Stomach (tissue), 9 donors: ENCODE measurements around the gene SKOR1. TPM values are rescaled to one million over a fixed set of nuclear protein-coding genes. Genes with fewer than 3 reads are reported as not detected.

Experiments
- DNase-seq, 2 donors: peaks; one replicate each; pipeline versions ENCODE4 v3.0.0 to v3.0.0-alpha.2; 2013 to 2019
- H3K27ac ChIP-seq, 5 donors: fragments of 200-600 bp in 4 of 5; sonication (generic) in 4 of 5; one replicate each; pipeline ENCODE4 v1.5.1; 2013 to 2019; ENCODE audit warnings: mild to moderate bottlenecking in 1 of 5, moderate library complexity in 1 of 5
- H3K27me3 ChIP-seq, 3 donors: fragments of 200-600 bp; sonication (generic); one replicate each; pipeline ENCODE4 v1.5.1; 2017 to 2019; ENCODE audit warnings: mixed run types in 1 of 3
- H3K36me3 ChIP-seq, 4 donors: fragments of 200-600 bp; sonication (generic); 1 replicate in 3 of 4; 2 replicates in 1 of 4; pipeline ENCODE4 v1.5.1; 2016 to 2019
- H3K4me1 ChIP-seq, 4 donors: fragments of 200-600 bp; sonication (generic); one replicate each; pipeline ENCODE4 v1.5.1; 2016 to 2019
- H3K4me3 ChIP-seq, 4 donors: fragments of 200-600 bp; sonication (generic) in 3 of 4; one replicate each; pipeline ENCODE4 v1.5.1; 2016 to 2019; ENCODE audit warnings: mild to moderate bottlenecking in 1 of 4
- H3K9me3 ChIP-seq, 4 donors: fragments of 200-600 bp; sonication (generic); one replicate each; pipeline ENCODE4 v1.5.1; 2016 to 2019
- CTCF ChIP-seq, 7 experiments: fragments of 450-650 bp in 4 of 7; fragments of 200-600 bp in 3 of 7; sonication (generic) in 3 of 7; IDR thresholded peaks; one replicate each; pipeline ENCODE4 v1.5.1; 2016 to 2019; ENCODE audit warnings: antibody characterized with exemption in 7 of 7, control low read depth in 2 of 7, mild to moderate bottlenecking in 1 of 7
- EP300 ChIP-seq: sonication (generic); formaldehyde crosslinking; IDR thresholded peaks from one replicate; pipeline ENCODE4 v1.6.1; 2017; ENCODE audit warnings: antibody characterized with exemption
- POLR2A ChIP-seq, 4 donors: fragments of 450-650 bp; IDR thresholded peaks; one replicate each; pipeline ENCODE4 v1.6.1; 2016; ENCODE audit warnings: antibody characterized with exemption in 4 of 4, control low read depth in 2 of 4, mild to moderate bottlenecking in 1 of 4, moderate library complexity in 1 of 4
- POLR2AphosphoS5 ChIP-seq, 3 donors: sonication (generic); formaldehyde crosslinking; IDR thresholded peaks; one replicate each; pipeline ENCODE4 v1.6.1; 2016; ENCODE audit warnings: antibody characterized with exemption in 3 of 3
- WGBS, 5 donors: extraction: QIAGEN DNeasy Blood & Tissue Kit in 3 of 5; methylation state at CpG; one replicate each; pipeline versions ENCODE4 v1.1.5 to v1.1.7; 2013 to 2018; 5-methylcytosine and 5-hydroxymethylcytosine counted together
- intact Hi-C: fragments of 100-400 bp; cut with DNase I; formaldehyde crosslinking; loops from one replicate; pipeline ENCODE4 v1.15.1; 2023; ENCODE audit warnings: low total_unique reads
- polyA plus RNA-seq, 3 donors: library from polyadenylated mRNA; stranded (reverse); fragments of 200-250 nt; gene quantifications; one replicate each; pipeline ENCODE4 v1.2.3, GENCODE V29; 2013
- total RNA-seq, 5 donors: library from RNA; depleted of rRNA; stranded (reverse); fragments of >200 nt; gene quantifications; one replicate each; pipeline versions ENCODE4 v1.1.0 to v1.2.3, GENCODE V29; 2014 to 2016
- donor health status: healthy with polysubstance abuse.
- donor health status: Bipolar disorder and iron deficiency.
- donor health status: healthy.

The SKOR1 gene
- total and polyA plus RNA-seq, 8 donors = 0.14 to 5.8 (median 0.69) TPM; not detected in 2

GRCh38 chr15:67824197-67824968, 926 bp upstream of the SKOR1 start:
- H3K27me3 ChIP-seq = peaks cover 86 to 100% (median 100%) of the 10 kb centered on the region in 3 donors
- no peaks in the 10 kb centered on the region for H3K36me3 ChIP-seq
- 7 to 12% (median 10%) methylated on average over 20 to 21 of the region's 21 CpGs for WGBS, 5 donors
- no peak for DNase-seq
- peaks cover 0 to 11% (median 0%) of the 10 kb centered on the region in 4 donors for H3K9me3 ChIP-seq
- intact Hi-C loops = no loop called here
- TF ChIP-seq EP300 = no peak
- TF ChIP-seq POLR2A (IDR thresholded peaks at IDR 0.05) = no peak
- no peak for TF ChIP-seq CTCF (IDR thresholded peaks at IDR 0.05)
- no peak for TF ChIP-seq POLR2AphosphoS5 (IDR thresholded peaks at IDR 0.05)
- H3K4me1 ChIP-seq = peaks cover 47 to 100% (median 83%) of the 10 kb centered on the region in 4 donors
- H3K27ac ChIP-seq = no peak overlapping the region
- H3K4me3 ChIP-seq = no peak overlapping the region

DNA sequence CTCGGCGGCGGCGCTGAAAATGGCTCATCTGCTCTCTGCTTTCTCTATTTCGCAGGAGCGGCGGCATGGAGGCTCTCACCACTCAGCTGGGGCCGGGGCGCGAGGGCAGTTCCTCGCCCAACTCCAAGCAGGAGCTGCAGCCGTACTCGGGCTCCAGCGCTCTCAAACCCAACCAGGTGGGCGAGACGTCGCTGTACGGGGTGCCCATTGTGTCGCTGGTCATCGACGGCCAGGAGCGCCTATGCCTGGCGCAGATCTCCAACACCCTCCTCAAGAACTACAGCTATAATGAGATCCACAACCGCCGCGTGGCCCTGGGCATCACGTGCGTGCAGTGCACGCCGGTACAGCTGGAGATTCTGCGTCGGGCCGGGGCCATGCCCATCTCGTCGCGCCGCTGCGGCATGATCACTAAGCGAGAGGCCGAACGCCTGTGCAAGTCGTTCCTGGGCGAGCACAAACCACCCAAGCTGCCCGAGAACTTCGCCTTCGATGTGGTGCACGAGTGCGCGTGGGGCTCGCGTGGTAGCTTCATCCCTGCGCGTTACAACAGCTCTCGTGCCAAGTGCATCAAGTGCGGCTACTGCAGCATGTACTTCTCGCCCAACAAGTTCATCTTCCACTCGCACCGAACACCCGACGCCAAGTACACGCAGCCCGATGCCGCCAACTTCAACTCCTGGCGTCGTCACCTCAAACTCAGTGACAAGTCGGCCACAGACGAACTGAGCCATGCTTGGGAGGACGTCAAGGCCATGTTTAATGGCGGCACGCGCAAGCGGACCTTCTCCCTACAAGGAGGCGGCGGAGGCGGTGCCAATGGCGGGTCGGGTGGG, 790 bp downstream of the SKOR1 start:
- no peak for TF ChIP-seq POLR2AphosphoS5 (IDR thresholded peaks at IDR 0.05)
- no peak for TF ChIP-seq EP300
- TF ChIP-seq CTCF (IDR thresholded peaks at IDR 0.05) = no peak
- no peak for TF ChIP-seq POLR2A (IDR thresholded peaks at IDR 0.05)

DNA sequence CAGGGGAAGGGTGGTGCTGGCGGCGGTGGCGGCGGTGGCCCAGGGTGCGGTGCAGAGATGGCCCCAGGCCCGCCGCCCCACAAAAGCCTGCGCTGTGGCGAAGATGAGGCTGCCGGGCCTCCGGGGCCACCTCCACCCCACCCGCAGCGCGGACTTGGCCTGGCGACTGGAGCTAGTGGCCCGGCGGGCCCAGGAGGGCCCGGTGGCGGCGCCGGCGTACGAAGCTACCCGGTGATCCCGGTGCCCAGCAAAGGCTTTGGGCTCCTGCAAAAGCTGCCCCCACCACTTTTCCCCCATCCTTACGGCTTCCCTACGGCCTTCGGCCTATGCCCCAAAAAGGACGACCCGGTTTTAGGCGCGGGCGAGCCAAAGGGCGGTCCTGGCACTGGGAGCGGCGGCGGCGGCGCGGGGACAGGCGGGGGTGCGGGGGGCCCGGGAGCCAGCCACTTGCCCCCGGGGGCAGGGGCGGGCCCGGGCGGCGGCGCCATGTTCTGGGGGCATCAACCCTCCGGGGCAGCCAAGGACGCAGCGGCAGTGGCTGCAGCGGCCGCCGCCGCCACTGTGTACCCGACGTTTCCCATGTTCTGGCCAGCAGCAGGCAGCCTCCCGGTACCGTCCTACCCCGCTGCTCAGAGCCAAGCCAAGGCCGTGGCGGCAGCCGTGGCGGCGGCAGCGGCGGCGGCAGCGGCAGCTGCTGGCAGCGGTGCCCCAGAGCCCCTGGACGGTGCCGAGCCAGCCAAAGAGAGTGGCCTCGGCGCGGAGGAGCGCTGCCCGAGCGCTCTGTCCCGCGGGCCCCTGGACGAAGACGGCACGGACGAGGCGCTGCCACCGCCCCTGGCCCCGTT, 1.6 kb downstream of the SKOR1 start:
- WGBS, 5 donors = 3 to 12% (median 6%) methylated on average over 30 to 87 of the region's 88 CpGs
- Histone ChIP-seq H3K27ac (no peak overlapping the region), H3K27me3 (peaks cover 89 to 100% (median 99%) of the 10 kb centered on the region in 3 donors), H3K36me3 (no peaks in the 10 kb centered on the region), H3K4me1 (peaks cover 49 to 84% (median 74%) of the 10 kb centered on the region in 4 donors), H3K4me3 (peak overlapping the region in 1 of 4 donors; percentile 33), H3K9me3 (peaks cover 0 to 11% (median 0%) of the 10 kb centered on the region in 4 donors)
- peak in 1 of 2 donors; percentile 32 for DNase-seq
- intact Hi-C loops = no loop called here
- TF ChIP-seq POLR2A (IDR thresholded peaks at IDR 0.05) (no peak), POLR2AphosphoS5 (IDR thresholded peaks at IDR 0.05) (no peak), CTCF (IDR thresholded peaks at IDR 0.05) (no peak), EP300 (no peak)

More for the DNA sequence above, 790 bp downstream of the SKOR1 start:
- Histone ChIP-seq H3K4me1 (peaks cover 49 to 91% (median 80%) of the 10 kb centered on the region in 4 donors), H3K27ac (no peak overlapping the region), H3K4me3 (peak overlapping the region in 2 of 4 donors; percentile 26 to 41), H3K36me3 (no peaks in the 10 kb centered on the region), H3K9me3 (peaks cover 0 to 11% (median 0%) of the 10 kb centered on the region in 4 donors), H3K27me3 (peaks cover 92 to 100% (median 100%) of the 10 kb centered on the region in 3 donors)
- intact Hi-C loops = no loop called here
- DNase-seq = peak in 1 of 2 donors; percentile 25
- WGBS, 5 donors = 5 to 12% (median 9%) methylated on average over 48 to 77 of the region's 77 CpGs
